Peyer's patch (tissue), 4 donors: ENCODE measurements around the gene DOCK11.

ENCODE experiments used
- CTCF ChIP-seq, 6 experiments: fragments of 450-650 bp in 4 of 6; fragments of 200-600 bp in 2 of 6; sonication (generic) in 1 of 6; IDR thresholded peaks; one replicate each; pipeline ENCODE4 v1.5.1; 2017 to 2019; ENCODE audit warnings: antibody characterized with exemption in 6 of 6, mild to moderate bottlenecking in 3 of 6, moderate library complexity in 1 of 6
- POLR2A ChIP-seq, 2 donors: fragments of 450-650 bp; IDR thresholded peaks; one replicate each; pipeline ENCODE4 v1.5.1; 2017; ENCODE audit warnings: antibody characterized with exemption in 2 of 2, mild to moderate bottlenecking in 2 of 2, moderate library complexity in 2 of 2

- no peak for TF ChIP-seq POLR2A (IDR thresholded peaks at IDR 0.05)
- no peak for TF ChIP-seq CTCF (IDR thresholded peaks at IDR 0.05)
These were observed 173.8 kb downstream of the DOCK11 start for GRCh38 chrX:118669435-118669834.
